ENCODE results near the gene LOXL1. TPM values are rescaled to one million over a fixed set of nuclear protein-coding genes. Genes with fewer than 3 reads are reported as not detected.

LOXL1 gene
- total and polyA plus RNA-seq, 2 of the 13 experiments (the other 11 are each of a cell fraction or from before 2014, with no cell fraction given): 0.51 to 1.3 TPM

GRCh38 chr15:73908030-73908821, 18.0 kb upstream of the LOXL1 start (continued):
- TF ChIP-seq ZBTB39 (CRISPR knock-in tag; IDR thresholded peaks at IDR 0.05): no peak
- TF ChIP-seq ZNF326 (CRISPR knock-in tag; IDR thresholded peaks at IDR 0.05; ENCODE audit: borderline replicate concordance): no peak
- TF ChIP-seq NR2F6 (IDR thresholded peaks at IDR 0.05): no peak
- peak; percentile 9; the same call in 1 of the 2 replicates for TF ChIP-seq NR2F6 (CRISPR knock-in tag; IDR thresholded peaks at IDR 0.05)
- TF ChIP-seq ZNF451 (CRISPR knock-in tag; IDR thresholded peaks at IDR 0.05): no peak
- TF ChIP-seq CBX2 (IDR thresholded peaks at IDR 0.05; ENCODE audit: low read depth, low read length): no peak
- TF ChIP-seq CBX2 (CRISPR knock-in tag; IDR thresholded peaks at IDR 0.05; ENCODE audit: low read depth): no peak
- 0 out of 2 replicates have a peak, but pooled peaks have one; percentile 29 for TF ChIP-seq ZNF768 (CRISPR knock-in tag; IDR thresholded peaks at IDR 0.05)
- no peak for TF ChIP-seq GPBP1L1 (CRISPR knock-in tag; IDR thresholded peaks at IDR 0.05)
- TF ChIP-seq SALL1 (CRISPR knock-in tag; IDR thresholded peaks at IDR 0.05): no peak
- TF ChIP-seq YEATS4 (CRISPR knock-in tag; IDR thresholded peaks at IDR 0.05; ENCODE audit: borderline replicate concordance): no peak
- peak; percentile 26; the same call in 1 of the 2 replicates for TF ChIP-seq NFKB2 (CRISPR knock-in tag; IDR thresholded peaks at IDR 0.05; ENCODE audit: borderline replicate concordance)
- TF ChIP-seq EZH2 (conservative IDR thresholded peaks at IDR 0.05; ENCODE audit: low read depth, low read length): no peak
- no peak for TF ChIP-seq IRX3 (CRISPR knock-in tag; IDR thresholded peaks at IDR 0.05; ENCODE audit: borderline replicate concordance, low read depth)
- TF ChIP-seq ZNF501 (CRISPR knock-in tag; IDR thresholded peaks at IDR 0.05): peak; percentile 33; the same call in 1 of the 2 replicates
- no peak for TF ChIP-seq DDIT3 (CRISPR knock-in tag; IDR thresholded peaks at IDR 0.05)
- no peak for TF ChIP-seq CENPT (CRISPR knock-in tag; IDR thresholded peaks at IDR 0.05; ENCODE audit: low read depth)
- no peak for TF ChIP-seq HMGA1 (CRISPR knock-in tag; conservative IDR thresholded peaks at IDR 0.05)
- TF ChIP-seq ZBTB10 (CRISPR knock-in tag; IDR thresholded peaks at IDR 0.05; ENCODE audit: borderline replicate concordance): no peak
- no peak for TF ChIP-seq ZBTB7B (CRISPR knock-in tag; IDR thresholded peaks at IDR 0.05)
